ENCODE measurements around the gene MYT1.

DNA sequence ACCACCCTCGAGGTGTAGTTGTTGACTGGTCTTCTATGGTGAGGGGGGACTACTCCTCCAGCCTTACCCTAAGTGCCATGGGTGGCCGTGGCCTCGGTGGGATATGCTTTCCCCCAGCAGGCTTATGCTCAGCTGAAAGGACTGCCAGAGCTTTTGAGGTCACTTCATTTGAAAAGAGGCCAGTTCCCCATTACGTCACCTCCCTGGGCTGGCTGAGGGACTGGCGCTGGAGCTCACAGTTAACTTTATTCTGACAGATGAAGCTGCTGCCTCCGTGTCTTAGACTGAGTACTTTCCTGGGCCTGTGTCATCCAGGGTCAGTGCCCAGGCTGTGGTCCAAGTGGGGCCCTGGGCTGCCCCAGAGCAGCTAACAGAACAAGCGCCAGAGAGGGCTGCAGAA, 48.5 kb downstream of the MYT1 start:
- TF ChIP-seq JUN (IDR thresholded peaks at IDR 0.05; ENCODE audit: low read depth, low read length) (no peak), POLR2A (IDR thresholded peaks at IDR 0.05; ENCODE audit: control extremely low read depth in 1 of 2, low read depth in 2 of 2, low read length in 2 of 2) (no peak), SUZ12 (IDR thresholded peaks at IDR 0.05; ENCODE audit: low read length) (no peak), SP4 (IDR thresholded peaks at IDR 0.05; ENCODE audit: low read length) (no peak)
- TF ChIP-seq, protein P1, sequence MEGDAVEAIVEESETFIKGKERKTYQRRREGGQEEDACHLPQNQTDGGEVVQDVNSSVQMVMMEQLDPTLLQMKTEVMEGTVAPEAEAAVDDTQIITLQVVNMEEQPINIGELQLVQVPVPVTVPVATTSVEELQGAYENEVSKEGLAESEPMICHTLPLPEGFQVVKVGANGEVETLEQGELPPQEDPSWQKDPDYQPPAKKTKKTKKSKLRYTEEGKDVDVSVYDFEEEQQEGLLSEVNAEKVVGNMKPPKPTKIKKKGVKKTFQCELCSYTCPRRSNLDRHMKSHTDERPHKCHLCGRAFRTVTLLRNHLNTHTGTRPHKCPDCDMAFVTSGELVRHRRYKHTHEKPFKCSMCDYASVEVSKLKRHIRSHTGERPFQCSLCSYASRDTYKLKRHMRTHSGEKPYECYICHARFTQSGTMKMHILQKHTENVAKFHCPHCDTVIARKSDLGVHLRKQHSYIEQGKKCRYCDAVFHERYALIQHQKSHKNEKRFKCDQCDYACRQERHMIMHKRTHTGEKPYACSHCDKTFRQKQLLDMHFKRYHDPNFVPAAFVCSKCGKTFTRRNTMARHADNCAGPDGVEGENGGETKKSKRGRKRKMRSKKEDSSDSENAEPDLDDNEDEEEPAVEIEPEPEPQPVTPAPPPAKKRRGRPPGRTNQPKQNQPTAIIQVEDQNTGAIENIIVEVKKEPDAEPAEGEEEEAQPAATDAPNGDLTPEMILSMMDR (IDR thresholded peaks at IDR 0.05; ENCODE audit: control extremely low read depth in 1 of 3, insufficient read depth in 1 of 3, low read depth in 1 of 3, low read length in 3 of 3): no peak

All from H1 (cell line).